GM18951 (cell line): ENCODE measurements around the gene EFEMP2.

ENCODE experiments used
- POLR2A ChIP-seq: IDR thresholded peaks from 4 replicates; pipeline ENCODE4 v1.6.1; 2011; ENCODE audit warnings: mild to moderate bottlenecking; ENCODE audit not compliant: insufficient read length, insufficient read depth; ENCODE audit errors: extremely low read depth
- in situ Hi-C: fragments of 300-500 bp; cut with MboI; formaldehyde crosslinking; loops from one replicate; pipeline ENCODE4 v1.12.0; 2022; ENCODE audit warnings: low sequenced_read_pairs, mixed read lengths, inconsistent platforms; ENCODE audit not compliant: unreplicated experiment

EFEMP2 gene

GRCh38 chr11:65863889-65864705 lies 8.5 kb downstream of the EFEMP2 start:
- in situ Hi-C loops, result no loop called here
- TF ChIP-seq POLR2A, result no peak

GRCh38 chr11:65862941-65863888 lies 9.4 kb downstream of the EFEMP2 start:
- in situ Hi-C loops, result no loop called here

GRCh38 chr11:65862191-65862735 lies 10.3 kb downstream of the EFEMP2 start:
- in situ Hi-C loops, result no loop called here

More at GRCh38 chr11:65862941-65863888, 9.4 kb downstream of the EFEMP2 start:
- TF ChIP-seq POLR2A, result no peak

GRCh38 chr11:65861533-65862183 lies 10.9 kb downstream of the EFEMP2 start:
- in situ Hi-C loops, result no loop called here
- TF ChIP-seq POLR2A, result no peak

More at GRCh38 chr11:65862191-65862735, 10.3 kb downstream of the EFEMP2 start:
- TF ChIP-seq POLR2A, result no peak

GRCh38 chr11:65861165-65861505 lies 11.5 kb downstream of the EFEMP2 start:
- TF ChIP-seq POLR2A, result no peak
- in situ Hi-C loops, result no loop called here

GRCh38 chr11:65860278-65861164 lies 12.1 kb downstream of the EFEMP2 start, which contains the start of gene MUS81:
Gene MUS81, plus strand, starts transcription at chr11:65860433. Its CDS starts 321 bp downstream, at chr11:65860754.
- in situ Hi-C loops, result no loop called here
- TF ChIP-seq POLR2A, result peak; percentile 81

GRCh38 chr11:65859812-65860277 lies 12.8 kb downstream of the EFEMP2 start:
- in situ Hi-C loops, result no loop called here
- no peak for TF ChIP-seq POLR2A

- in situ Hi-C loops, result no loop called here
- TF ChIP-seq POLR2A, result peak; percentile 96
Measured at GRCh38 chr11:65859095-65859811, 13.3 kb downstream of the EFEMP2 start.

GRCh38 chr11:65858681-65859087 lies 13.9 kb downstream of the EFEMP2 start:
- no peak for TF ChIP-seq POLR2A
- in situ Hi-C loops, result no loop called here

- TF ChIP-seq POLR2A, result peak; percentile 99
- in situ Hi-C loops, result no loop called here
Measured at GRCh38 chr11:65857853-65858680, 14.5 kb downstream of the EFEMP2 start, which contains the start of gene CFL1. Gene CFL1, minus strand, starts transcription at chr11:65858180. Its CDS starts 81 bp downstream, at chr11:65858099.
